ENCODE results near the gene PPP1R14B.
A peak's percentile ranks its signal among the peaks of the same experiment; 100 is the strongest.

PPP1R14B gene

GRCh38 chr11:64225608-64226506, 20.9 kb downstream of the PPP1R14B start, which contains the start of the genes NUDT22 and TRPT1:
NUDT22 (plus strand) TSS chr11:64226274; CDS start chr11:64226653, 379 bp downstream.
TRPT1 (minus strand) TSS chr11:64226186; CDS start chr11:64225860, 326 bp downstream.
- H3K4me3 ChIP-seq (ENCODE audit: low read depth in 1 of 5, low read length in 5 of 5), result peak within 1 kb of the TSS; percentile 83 to 94 (median 92)
- H3K9ac ChIP-seq (ENCODE audit: low read length in 5 of 5), result peak within 1 kb of the TSS; percentile 48 to 95 (median 86)
- H3K36me3 ChIP-seq (ENCODE audit: control insufficient read depth in 5 of 5, insufficient read depth in 5 of 5, low read length in 5 of 5), result peaks cover 0 to 26% (median 14%) of the 10 kb centered on the region in 5 donors
- no peaks in the 10 kb centered on the region for H3K9me3 ChIP-seq (ENCODE audit: control insufficient read depth in 5 of 5, low read length in 5 of 5)
- H3K4me1 ChIP-seq (ENCODE audit: control insufficient read depth in 5 of 5, insufficient read depth in 5 of 5, low read length in 5 of 5), result peaks cover 2 to 50% (median 44%) of the 10 kb centered on the region in 5 donors
- no peaks in the 10 kb centered on the region for H3K27me3 ChIP-seq (ENCODE audit: control insufficient read depth in 5 of 5, insufficient read depth in 4 of 5, low read length in 5 of 5)
- H3K27ac ChIP-seq (ENCODE audit: low read depth, low read length), result peak within 1 kb of the TSS; percentile 87

- H3K27ac ChIP-seq (ENCODE audit: low read depth, low read length), result peak overlapping the region; percentile 87
These were observed 21.7 kb downstream of the PPP1R14B start for GRCh38 chr11:64224891-64225607.

GRCh38 chr11:64224151-64224890, 22.4 kb downstream of the PPP1R14B start:
- no peak overlapping the region for H3K27ac ChIP-seq (ENCODE audit: low read depth, low read length)
- no peaks in the 10 kb centered on the region for H3K9me3 ChIP-seq (ENCODE audit: control insufficient read depth in 5 of 5, low read length in 5 of 5)
- no peak overlapping the region for H3K9ac ChIP-seq (ENCODE audit: low read length in 5 of 5)
- no peak overlapping the region for H3K4me3 ChIP-seq (ENCODE audit: low read depth in 1 of 5, low read length in 5 of 5)
- H3K4me1 ChIP-seq (ENCODE audit: control insufficient read depth in 5 of 5, insufficient read depth in 5 of 5, low read length in 5 of 5), result peaks cover 2 to 35% (median 33%) of the 10 kb centered on the region in 5 donors
- H3K36me3 ChIP-seq (ENCODE audit: control insufficient read depth in 5 of 5, insufficient read depth in 5 of 5, low read length in 5 of 5), result peaks cover 0 to 42% (median 20%) of the 10 kb centered on the region in 5 donors
- H3K27me3 ChIP-seq (ENCODE audit: control insufficient read depth in 5 of 5, insufficient read depth in 4 of 5, low read length in 5 of 5), result no peaks in the 10 kb centered on the region

More at GRCh38 chr11:64224891-64225607, 21.7 kb downstream of the PPP1R14B start:
- Histone ChIP-seq H3K4me1 (ENCODE audit: control insufficient read depth in 5 of 5, insufficient read depth in 5 of 5, low read length in 5 of 5) (peaks cover 2 to 42% (median 40%) of the 10 kb centered on the region in 5 donors), H3K9me3 (ENCODE audit: control insufficient read depth in 5 of 5, low read length in 5 of 5) (no peaks in the 10 kb centered on the region), H3K36me3 (ENCODE audit: control insufficient read depth in 5 of 5, insufficient read depth in 5 of 5, low read length in 5 of 5) (peaks cover 0 to 34% (median 20%) of the 10 kb centered on the region in 5 donors), H3K9ac (ENCODE audit: low read length in 5 of 5) (peak overlapping the region in 4 of 5 donors; percentile 84 to 95 (median 90)), H3K27me3 (ENCODE audit: control insufficient read depth in 5 of 5, insufficient read depth in 4 of 5, low read length in 5 of 5) (no peaks in the 10 kb centered on the region), H3K4me3 (ENCODE audit: low read depth in 1 of 5, low read length in 5 of 5) (peak overlapping the region; percentile 83 to 94 (median 92))

DNA sequence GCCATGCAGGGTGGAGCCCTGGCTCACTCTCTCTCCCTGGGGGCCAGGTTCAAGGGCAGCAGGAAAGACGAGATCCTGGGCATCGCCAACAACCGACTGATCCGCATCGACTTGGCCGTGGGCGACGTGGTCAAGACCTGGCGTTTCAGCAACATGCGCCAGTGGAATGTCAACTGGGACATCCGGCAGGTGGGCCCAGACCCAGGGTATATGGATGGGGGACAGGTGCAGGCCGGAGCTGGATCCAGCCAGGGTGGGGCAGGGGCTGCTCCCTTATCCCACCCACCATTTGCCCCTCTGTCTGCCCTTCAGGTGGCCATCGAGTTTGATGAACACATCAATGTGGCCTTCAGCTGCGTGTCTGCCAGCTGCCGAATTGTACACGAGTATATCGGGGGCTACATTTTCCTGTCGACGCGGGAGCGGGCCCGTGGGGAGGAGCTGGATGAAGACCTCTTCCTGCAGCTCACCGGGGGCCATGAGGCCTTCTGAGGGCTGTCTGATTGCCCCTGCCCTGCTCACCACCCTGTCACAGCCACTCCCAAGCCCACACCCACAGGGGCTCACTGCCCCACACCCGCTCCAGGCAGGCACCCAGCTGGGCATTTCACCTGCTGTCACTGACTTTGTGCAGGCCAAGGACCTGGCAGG, 23.6 kb downstream of the PPP1R14B start:
- peaks cover 2 to 32% (median 30%) of the 10 kb centered on the region in 5 donors for H3K4me1 ChIP-seq (ENCODE audit: control insufficient read depth in 5 of 5, insufficient read depth in 5 of 5, low read length in 5 of 5)
- H3K9me3 ChIP-seq (ENCODE audit: control insufficient read depth in 5 of 5, low read length in 5 of 5), result no peaks in the 10 kb centered on the region
- no peak overlapping the region for H3K9ac ChIP-seq (ENCODE audit: low read length in 5 of 5)
- H3K27ac ChIP-seq (ENCODE audit: low read depth, low read length), result no peak overlapping the region
- H3K4me3 ChIP-seq (ENCODE audit: low read depth in 1 of 5, low read length in 5 of 5), result no peak overlapping the region
- peaks cover 0 to 47% (median 22%) of the 10 kb centered on the region in 5 donors for H3K36me3 ChIP-seq (ENCODE audit: control insufficient read depth in 5 of 5, insufficient read depth in 5 of 5, low read length in 5 of 5)
- no peaks in the 10 kb centered on the region for H3K27me3 ChIP-seq (ENCODE audit: control insufficient read depth in 5 of 5, insufficient read depth in 4 of 5, low read length in 5 of 5)

DNA sequence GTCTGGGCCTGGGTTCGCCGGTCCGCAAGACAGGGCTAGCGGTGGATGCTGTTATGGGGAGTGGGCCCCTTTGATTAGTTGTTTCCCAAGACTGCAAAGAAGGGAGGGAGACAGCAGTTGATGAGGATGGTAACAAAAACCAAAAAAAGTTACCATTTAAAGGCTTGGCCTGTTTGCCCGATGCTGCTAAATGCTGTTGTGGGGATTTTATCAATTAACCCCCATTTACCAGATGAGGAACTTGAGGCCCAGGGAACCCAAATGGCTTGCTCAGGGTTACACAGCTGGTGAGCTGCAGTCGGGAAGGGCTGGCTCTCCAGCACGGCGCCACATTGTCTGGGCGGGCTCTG, 24.1 kb downstream of the PPP1R14B start:
- Histone ChIP-seq H3K4me3 (ENCODE audit: low read depth in 1 of 5, low read length in 5 of 5) (no peak overlapping the region), H3K36me3 (ENCODE audit: control insufficient read depth in 5 of 5, insufficient read depth in 5 of 5, low read length in 5 of 5) (peaks cover 0 to 48% (median 22%) of the 10 kb centered on the region in 5 donors), H3K4me1 (ENCODE audit: control insufficient read depth in 5 of 5, insufficient read depth in 5 of 5, low read length in 5 of 5) (peaks cover 2 to 31% (median 29%) of the 10 kb centered on the region in 5 donors), H3K27me3 (ENCODE audit: control insufficient read depth in 5 of 5, insufficient read depth in 4 of 5, low read length in 5 of 5) (no peaks in the 10 kb centered on the region), H3K9ac (ENCODE audit: low read length in 5 of 5) (no peak overlapping the region), H3K9me3 (ENCODE audit: control insufficient read depth in 5 of 5, low read length in 5 of 5) (no peaks in the 10 kb centered on the region), H3K27ac (ENCODE audit: low read depth, low read length) (no peak overlapping the region)

- peaks cover 0 to 54% (median 22%) of the 10 kb centered on the region in 5 donors for H3K36me3 ChIP-seq (ENCODE audit: control insufficient read depth in 5 of 5, insufficient read depth in 5 of 5, low read length in 5 of 5)
- no peak overlapping the region for H3K4me3 ChIP-seq (ENCODE audit: low read depth in 1 of 5, low read length in 5 of 5)
- no peaks in the 10 kb centered on the region for H3K9me3 ChIP-seq (ENCODE audit: control insufficient read depth in 5 of 5, low read length in 5 of 5)
- H3K4me1 ChIP-seq (ENCODE audit: control insufficient read depth in 5 of 5, insufficient read depth in 5 of 5, low read length in 5 of 5), result peaks cover 0 to 15% (median 13%) of the 10 kb centered on the region in 5 donors
- no peak overlapping the region for H3K9ac ChIP-seq (ENCODE audit: low read length in 5 of 5)
- H3K27me3 ChIP-seq (ENCODE audit: control insufficient read depth in 5 of 5, insufficient read depth in 4 of 5, low read length in 5 of 5), result no peaks in the 10 kb centered on the region
- no peak overlapping the region for H3K27ac ChIP-seq (ENCODE audit: low read depth, low read length)
These were observed 25.9 kb downstream of the PPP1R14B start for GRCh38 chr11:64220798-64221197.

DNA sequence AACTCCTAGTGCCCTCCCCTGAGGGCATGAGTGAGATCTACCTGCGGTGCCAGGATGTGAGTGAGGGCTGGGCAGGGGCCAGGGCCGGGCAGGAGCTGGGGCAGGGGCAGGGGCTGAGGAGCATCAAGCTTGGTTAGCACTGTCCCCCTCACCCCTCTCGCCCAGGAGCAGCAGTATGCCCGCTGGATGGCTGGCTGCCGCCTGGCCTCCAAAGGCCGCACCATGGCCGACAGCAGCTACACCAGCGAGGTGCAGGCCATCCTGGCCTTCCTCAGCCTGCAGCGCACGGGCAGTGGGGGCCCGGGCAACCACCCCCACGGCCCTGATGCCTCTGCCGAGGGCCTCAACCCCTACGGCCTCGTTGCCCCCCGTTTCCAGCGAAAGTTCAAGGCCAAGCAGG, 26.5 kb downstream of the PPP1R14B start:
- Histone ChIP-seq H3K27me3 (ENCODE audit: control insufficient read depth in 5 of 5, insufficient read depth in 4 of 5, low read length in 5 of 5) (no peaks in the 10 kb centered on the region), H3K9me3 (ENCODE audit: control insufficient read depth in 5 of 5, low read length in 5 of 5) (no peaks in the 10 kb centered on the region), H3K4me3 (ENCODE audit: low read depth in 1 of 5, low read length in 5 of 5) (no peak overlapping the region), H3K27ac (ENCODE audit: low read depth, low read length) (no peak overlapping the region), H3K9ac (ENCODE audit: low read length in 5 of 5) (no peak overlapping the region), H3K4me1 (ENCODE audit: control insufficient read depth in 5 of 5, insufficient read depth in 5 of 5, low read length in 5 of 5) (peaks cover 0 to 10% (median 7%) of the 10 kb centered on the region in 5 donors), H3K36me3 (ENCODE audit: control insufficient read depth in 5 of 5, insufficient read depth in 5 of 5, low read length in 5 of 5) (peaks cover 0 to 54% (median 22%) of the 10 kb centered on the region in 5 donors)

DNA sequence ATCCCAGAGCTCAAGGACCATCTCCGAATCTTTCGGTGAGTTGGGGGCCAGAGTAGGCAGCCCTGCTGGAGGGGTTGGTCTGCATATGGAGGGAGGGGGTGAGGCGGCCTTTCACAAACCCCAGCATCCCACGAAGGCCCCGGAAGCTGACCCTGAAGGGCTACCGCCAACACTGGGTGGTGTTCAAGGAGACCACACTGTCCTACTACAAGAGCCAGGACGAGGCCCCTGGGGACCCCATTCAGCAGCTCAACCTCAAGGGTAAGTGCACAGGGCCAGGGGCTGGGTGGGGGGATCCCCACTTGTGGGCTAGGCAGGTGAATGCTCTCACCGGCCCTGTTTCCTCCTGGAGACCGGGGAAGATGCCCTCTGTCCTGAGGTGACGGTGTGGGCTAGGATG, 27.0 kb downstream of the PPP1R14B start:
- no peak overlapping the region for H3K27ac ChIP-seq (ENCODE audit: low read depth, low read length)
- peaks cover 0 to 54% (median 22%) of the 10 kb centered on the region in 5 donors for H3K36me3 ChIP-seq (ENCODE audit: control insufficient read depth in 5 of 5, insufficient read depth in 5 of 5, low read length in 5 of 5)
- H3K4me1 ChIP-seq (ENCODE audit: control insufficient read depth in 5 of 5, insufficient read depth in 5 of 5, low read length in 5 of 5), result peaks cover 0 to 5% (median 2%) of the 10 kb centered on the region in 5 donors
- no peaks in the 10 kb centered on the region for H3K9me3 ChIP-seq (ENCODE audit: control insufficient read depth in 5 of 5, low read length in 5 of 5)
- H3K27me3 ChIP-seq (ENCODE audit: control insufficient read depth in 5 of 5, insufficient read depth in 4 of 5, low read length in 5 of 5), result no peaks in the 10 kb centered on the region
- no peak overlapping the region for H3K9ac ChIP-seq (ENCODE audit: low read length in 5 of 5)
- no peak overlapping the region for H3K4me3 ChIP-seq (ENCODE audit: low read depth in 1 of 5, low read length in 5 of 5)

GRCh38 chr11:64219354-64219684, 27.4 kb downstream of the PPP1R14B start:
- Histone ChIP-seq H3K4me1 (ENCODE audit: control insufficient read depth in 5 of 5, insufficient read depth in 5 of 5, low read length in 5 of 5) (peaks cover 0 to 4% (median 0%) of the 10 kb centered on the region in 5 donors), H3K36me3 (ENCODE audit: control insufficient read depth in 5 of 5, insufficient read depth in 5 of 5, low read length in 5 of 5) (peaks cover 0 to 51% (median 22%) of the 10 kb centered on the region in 5 donors), H3K27ac (ENCODE audit: low read depth, low read length) (no peak overlapping the region), H3K9me3 (ENCODE audit: control insufficient read depth in 5 of 5, low read length in 5 of 5) (no peaks in the 10 kb centered on the region), H3K4me3 (ENCODE audit: low read depth in 1 of 5, low read length in 5 of 5) (no peak overlapping the region), H3K9ac (ENCODE audit: low read length in 5 of 5) (no peak overlapping the region), H3K27me3 (ENCODE audit: control insufficient read depth in 5 of 5, insufficient read depth in 4 of 5, low read length in 5 of 5) (no peaks in the 10 kb centered on the region)

Measured in subcutaneous abdominal adipose tissue (tissue), 5 donors.